Lower leg skin (tissue), 3 donors: ENCODE data around the gene CDH3.

ENCODE experiments used
- CTCF ChIP-seq, 3 donors: fragments of 450-650 bp; IDR thresholded peaks; one replicate each; pipeline ENCODE4 v1.5.1; 2016; ENCODE audit warnings: antibody characterized with exemption in 3 of 3, mild to moderate bottlenecking in 3 of 3, moderate library complexity in 2 of 3
- POLR2A ChIP-seq, 2 donors: fragments of 450-650 bp; IDR thresholded peaks; one replicate each; pipeline ENCODE4 v1.6.1; 2016 to 2017; ENCODE audit warnings: antibody characterized with exemption in 2 of 2, mild to moderate bottlenecking in 1 of 2, moderate library complexity in 1 of 2

- TF ChIP-seq CTCF (IDR thresholded peaks at IDR 0.05) (no peak), POLR2A (IDR thresholded peaks at IDR 0.05) (no peak)
Measured at GRCh38 chr16:68629351-68629910, 15.7 kb upstream of the CDH3 start.
